BLaER1 (cell line): Measurements from ENCODE around the gene PHKB.

Experiments used
- H3K27ac ChIP-seq: shearing (Covaris generic); formaldehyde crosslinking; 2 replicates; pipeline ENCODE4 v1.8.1; 2022
- H3K27me3 ChIP-seq: shearing (Covaris generic); formaldehyde crosslinking; 2 replicates; pipeline ENCODE4 v1.8.1; 2022
- H3K36me3 ChIP-seq: shearing (Covaris generic); formaldehyde crosslinking; 2 replicates; pipeline ENCODE4 v1.8.1; 2022
- H3K4me1 ChIP-seq: shearing (Covaris generic); formaldehyde crosslinking; 2 replicates; pipeline ENCODE4 v1.8.1; 2022
- H3K4me2 ChIP-seq: shearing (Covaris generic); formaldehyde crosslinking; 2 replicates; pipeline ENCODE4 v1.8.1; 2022
- H3K4me3 ChIP-seq: shearing (Covaris generic); formaldehyde crosslinking; 2 replicates; pipeline ENCODE4 v1.8.1; 2022
- H3K9ac ChIP-seq: shearing (Covaris generic); formaldehyde crosslinking; 2 replicates; pipeline ENCODE4 v1.8.1; 2022
- H3K9me3 ChIP-seq: shearing (Covaris generic); formaldehyde crosslinking; 2 replicates; pipeline ENCODE4 v1.8.1; 2022
- H4K20me1 ChIP-seq: shearing (Covaris generic); formaldehyde crosslinking; 2 replicates; pipeline ENCODE4 v1.8.1; 2022
- Cebpa-rat ChIP-seq: shearing (Covaris generic); IDR thresholded peaks from 2 replicates; pipeline ENCODE4 v1.8.1; 2022

The PHKB gene

DNA sequence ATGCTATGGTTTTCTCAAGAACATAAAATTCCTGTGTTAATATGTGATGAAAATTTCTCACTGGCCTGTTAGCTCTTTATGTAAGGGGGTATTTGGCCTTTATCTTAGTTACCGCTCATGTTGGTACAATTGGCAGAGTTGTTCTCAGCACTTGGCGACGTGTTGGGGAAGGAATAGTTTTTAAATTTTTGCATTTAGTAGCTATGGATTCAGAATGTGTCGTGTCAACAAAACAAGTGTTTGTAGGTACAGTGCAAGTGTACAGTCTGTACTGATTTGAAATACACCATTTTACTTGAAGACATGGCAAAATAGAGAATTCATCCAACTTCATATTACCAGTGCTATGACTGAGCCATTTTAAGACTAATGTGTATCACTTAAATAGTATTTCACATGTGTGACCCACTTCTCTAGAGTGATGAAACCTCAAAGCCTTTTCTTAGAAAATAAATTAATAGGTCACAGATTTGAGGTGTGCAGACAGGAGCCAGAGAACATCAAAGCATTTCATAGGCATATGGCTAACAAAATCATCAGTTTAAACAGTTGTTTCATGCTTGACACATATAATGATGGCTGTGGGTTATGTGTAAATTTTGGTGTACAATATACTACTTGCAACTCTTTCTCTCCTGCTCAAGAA, 150.8 kb downstream of the PHKB start:
- H3K9ac ChIP-seq, result no peak overlapping the region
- peaks cover 17% of the 10 kb centered on the region for H3K9me3 ChIP-seq
- H3K27me3 ChIP-seq, result no peaks in the 10 kb centered on the region
- H3K36me3 ChIP-seq, result peaks cover 54% of the 10 kb centered on the region
- no peak overlapping the region for H3K4me2 ChIP-seq
- no peak overlapping the region for H3K27ac ChIP-seq
- no peak for TF ChIP-seq Cebpa-rat
- no peaks in the 10 kb centered on the region for H3K4me1 ChIP-seq
- H3K4me3 ChIP-seq, result no peak overlapping the region
- no peaks in the 10 kb centered on the region for H4K20me1 ChIP-seq

DNA sequence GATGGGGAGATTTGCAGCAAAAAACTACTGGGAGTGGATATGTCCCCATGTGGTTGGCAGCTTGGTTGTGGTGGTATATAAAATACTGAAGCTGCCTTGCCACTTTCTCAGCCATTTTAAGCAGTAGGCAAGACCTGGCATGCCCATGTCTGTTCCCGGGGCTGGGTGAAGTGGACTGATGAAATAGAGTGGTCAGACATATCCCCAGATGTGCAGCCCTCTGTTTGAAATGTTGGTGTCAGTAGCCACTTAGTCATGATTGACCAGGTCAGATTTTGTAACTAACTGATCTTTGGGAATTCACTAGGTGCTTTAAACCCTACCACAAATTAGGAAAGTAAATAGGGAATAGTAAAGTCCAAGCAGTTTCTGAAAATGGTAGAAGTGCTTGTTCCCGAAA, 151.6 kb downstream of the PHKB start:
- Histone ChIP-seq H3K4me1 (no peaks in the 10 kb centered on the region), H3K36me3 (peaks cover 48% of the 10 kb centered on the region), H3K27ac (no peak overlapping the region), H3K4me3 (no peak overlapping the region), H3K9ac (no peak overlapping the region), H3K4me2 (no peak overlapping the region), H4K20me1 (no peaks in the 10 kb centered on the region), H3K9me3 (peaks cover 10% of the 10 kb centered on the region), H3K27me3 (no peaks in the 10 kb centered on the region)
- no peak for TF ChIP-seq Cebpa-rat

DNA sequence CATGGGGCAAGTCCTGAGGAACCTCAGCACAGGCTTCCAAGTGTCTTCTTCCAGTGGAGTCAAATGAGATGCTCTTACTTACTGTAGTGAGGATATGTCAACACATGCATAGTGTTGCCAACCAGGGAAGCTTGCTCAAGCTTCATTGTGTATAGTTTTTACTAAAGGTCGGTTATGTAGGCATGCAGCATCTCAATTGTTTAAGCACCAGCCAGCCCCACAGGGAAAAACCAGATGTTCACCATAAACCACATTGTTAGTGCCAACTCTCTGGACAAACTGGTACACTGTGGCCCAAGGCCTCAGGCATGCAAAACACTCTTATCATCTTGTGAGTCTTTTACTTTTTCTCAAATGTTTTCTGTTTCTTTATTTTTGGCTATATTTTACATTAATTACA, 152.1 kb downstream of the PHKB start:
- peaks cover 48% of the 10 kb centered on the region for H3K36me3 ChIP-seq
- H4K20me1 ChIP-seq, result no peaks in the 10 kb centered on the region
- no peaks in the 10 kb centered on the region for H3K27me3 ChIP-seq
- no peak overlapping the region for H3K9ac ChIP-seq
- H3K4me2 ChIP-seq, result no peak overlapping the region
- no peak for TF ChIP-seq Cebpa-rat
- no peak overlapping the region for H3K4me3 ChIP-seq
- no peaks in the 10 kb centered on the region for H3K4me1 ChIP-seq
- H3K27ac ChIP-seq, result no peak overlapping the region
- H3K9me3 ChIP-seq, result peaks cover 8% of the 10 kb centered on the region; the same call in 1 of the 2 replicates

DNA sequence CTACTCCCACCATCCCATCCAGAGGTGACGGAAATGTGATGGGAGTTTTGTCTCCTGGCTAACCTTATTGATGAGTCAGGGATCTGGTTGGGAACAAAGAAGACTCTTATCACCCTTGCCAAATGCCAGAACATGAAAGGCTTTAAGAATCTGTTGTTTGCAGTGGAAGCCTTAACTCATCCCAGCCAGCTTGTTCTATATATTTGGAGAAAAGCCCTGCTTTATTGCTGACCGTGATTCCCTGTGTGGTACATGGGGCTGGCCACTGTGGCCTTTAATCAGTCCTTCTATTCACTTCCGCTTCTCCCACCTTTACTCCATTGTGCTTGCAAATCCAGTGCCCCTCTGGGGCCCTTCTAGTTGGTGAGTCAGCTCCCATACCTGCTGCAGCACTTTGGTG, 156.6 kb downstream of the PHKB start:
- Histone ChIP-seq H3K4me1 (no peaks in the 10 kb centered on the region), H3K4me2 (no peak overlapping the region), H3K27ac (no peak overlapping the region), H3K27me3 (no peaks in the 10 kb centered on the region), H3K36me3 (peaks cover 32% of the 10 kb centered on the region), H4K20me1 (no peaks in the 10 kb centered on the region), H3K9me3 (0 out of 2 replicates have a peak, but pooled peaks cover 5% of the 10 kb centered on the region), H3K4me3 (no peak overlapping the region), H3K9ac (no peak overlapping the region)
- TF ChIP-seq Cebpa-rat, result no peak

DNA sequence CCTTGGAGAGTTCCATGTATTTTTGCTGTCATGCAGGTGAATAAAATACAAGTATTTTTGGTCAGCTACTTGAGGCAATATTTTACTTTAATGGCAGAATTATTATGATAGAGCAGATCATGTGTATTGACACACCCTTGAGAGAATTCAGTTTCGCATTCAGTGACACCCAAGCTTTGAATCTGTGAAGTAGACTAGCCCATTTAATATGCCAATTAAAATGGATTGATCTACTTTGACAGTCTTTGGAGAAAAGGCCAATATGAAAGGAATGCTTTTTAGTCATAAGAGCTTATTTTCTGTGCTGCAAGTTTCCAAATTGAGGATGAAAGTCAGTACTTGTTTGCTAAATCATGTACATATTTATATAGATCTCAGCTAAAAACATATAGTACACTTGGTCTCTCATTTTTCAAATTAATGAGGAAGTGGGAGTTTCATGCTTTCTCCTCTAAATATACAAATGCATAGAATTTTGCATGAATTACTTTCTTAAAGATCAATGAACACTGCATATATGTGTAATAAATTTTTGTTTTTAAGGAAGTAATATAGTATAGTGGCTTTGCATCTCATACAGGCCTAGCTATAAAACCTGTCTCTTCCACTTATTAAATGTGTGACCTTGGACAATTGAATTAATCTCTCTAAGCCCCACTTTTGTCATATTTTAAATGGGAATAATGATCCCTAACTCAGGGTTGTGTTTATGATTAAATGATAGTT, 161.5 kb downstream of the PHKB start:
- H3K9me3 ChIP-seq, result 0 out of 2 replicates have a peak, but pooled peaks cover 2% of the 10 kb centered on the region
- H3K4me2 ChIP-seq, result no peak overlapping the region
- H3K4me1 ChIP-seq, result no peaks in the 10 kb centered on the region
- peaks cover 29% of the 10 kb centered on the region for H3K36me3 ChIP-seq
- H3K4me3 ChIP-seq, result no peak overlapping the region
- no peaks in the 10 kb centered on the region for H3K27me3 ChIP-seq
- no peak for TF ChIP-seq Cebpa-rat
- H4K20me1 ChIP-seq, result no peaks in the 10 kb centered on the region
- H3K9ac ChIP-seq, result no peak overlapping the region
- H3K27ac ChIP-seq, result no peak overlapping the region

DNA sequence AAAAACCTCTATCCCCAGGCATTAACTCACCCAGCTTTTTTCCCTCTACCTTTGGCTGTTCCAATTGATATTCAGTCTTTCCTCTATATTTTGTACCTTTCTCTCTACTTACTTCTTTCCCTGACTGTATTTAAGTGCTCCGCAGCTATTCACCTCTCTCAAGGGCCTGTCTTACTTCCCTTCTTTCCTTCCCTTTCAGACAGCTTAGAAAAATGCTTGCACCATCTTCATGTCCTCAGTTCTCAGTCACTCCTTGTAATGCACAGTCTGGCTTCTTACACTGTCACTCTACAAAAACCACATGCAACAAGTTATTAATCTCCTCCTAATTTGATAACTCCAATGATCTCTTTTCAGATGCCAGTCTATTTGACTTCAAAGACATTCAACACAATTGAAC, 163.4 kb downstream of the PHKB start:
- Histone ChIP-seq H3K4me1 (no peaks in the 10 kb centered on the region), H3K27me3 (no peaks in the 10 kb centered on the region), H3K4me3 (no peak overlapping the region), H3K27ac (no peak overlapping the region), H3K36me3 (peaks cover 32% of the 10 kb centered on the region), H4K20me1 (no peaks in the 10 kb centered on the region), H3K9ac (no peak overlapping the region), H3K4me2 (no peak overlapping the region), H3K9me3 (peaks cover 12% of the 10 kb centered on the region)
- TF ChIP-seq Cebpa-rat, result no peak

DNA sequence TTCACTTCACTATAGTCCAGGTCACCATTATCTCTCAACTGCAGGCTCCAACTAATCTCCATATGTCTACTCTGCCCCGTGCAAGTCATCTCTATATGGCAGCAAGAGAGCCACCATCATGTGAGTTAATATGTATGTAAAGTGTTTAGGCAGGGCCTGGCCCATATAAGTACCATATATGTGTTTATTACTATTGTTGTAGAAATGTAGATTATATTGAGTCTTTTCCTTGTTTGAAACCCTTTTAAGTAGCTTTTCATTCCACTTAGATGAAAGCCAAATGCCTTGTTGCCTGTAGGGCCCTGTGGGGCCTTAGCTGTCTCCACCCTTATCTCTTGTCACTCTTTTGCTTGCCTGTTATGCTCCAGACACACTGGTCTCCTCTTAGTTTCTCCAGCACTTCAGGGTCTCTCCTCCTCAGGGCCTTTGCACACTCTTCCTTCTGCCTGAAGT, 164.0 kb downstream of the PHKB start:
- Histone ChIP-seq H3K4me1 (no peaks in the 10 kb centered on the region), H4K20me1 (no peaks in the 10 kb centered on the region), H3K36me3 (peaks cover 32% of the 10 kb centered on the region), H3K27ac (no peak overlapping the region), H3K4me3 (no peak overlapping the region), H3K4me2 (no peak overlapping the region), H3K9ac (no peak overlapping the region), H3K27me3 (no peaks in the 10 kb centered on the region), H3K9me3 (peaks cover 12% of the 10 kb centered on the region)
- TF ChIP-seq Cebpa-rat, result no peak

DNA sequence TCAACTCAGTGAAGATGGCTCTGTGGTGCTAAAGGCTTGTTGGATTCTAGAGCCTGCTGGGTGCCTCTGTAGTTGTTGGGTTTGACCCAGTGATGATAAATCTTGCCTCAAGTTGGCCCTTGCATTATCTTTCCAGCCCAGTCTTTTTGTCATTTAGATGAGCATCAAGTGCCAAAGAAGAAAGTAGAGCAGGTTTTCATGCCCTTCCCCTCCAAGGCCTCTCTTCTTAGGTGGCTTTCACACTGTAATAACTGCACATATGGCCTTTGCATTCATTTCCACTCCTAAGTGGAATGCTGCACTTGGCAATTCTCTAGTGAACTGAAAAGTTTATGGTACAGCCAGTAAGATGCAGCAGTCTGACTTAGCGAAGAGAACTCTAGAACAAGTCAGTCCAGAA, 165.1 kb downstream of the PHKB start:
- no peak overlapping the region for H3K9ac ChIP-seq
- no peaks in the 10 kb centered on the region for H4K20me1 ChIP-seq
- H3K4me2 ChIP-seq, result no peak overlapping the region
- no peak overlapping the region for H3K27ac ChIP-seq
- TF ChIP-seq Cebpa-rat, result no peak
- H3K27me3 ChIP-seq, result no peaks in the 10 kb centered on the region
- peaks cover 12% of the 10 kb centered on the region for H3K9me3 ChIP-seq
- no peaks in the 10 kb centered on the region for H3K4me1 ChIP-seq
- H3K4me3 ChIP-seq, result no peak overlapping the region
- H3K36me3 ChIP-seq, result peaks cover 40% of the 10 kb centered on the region

DNA sequence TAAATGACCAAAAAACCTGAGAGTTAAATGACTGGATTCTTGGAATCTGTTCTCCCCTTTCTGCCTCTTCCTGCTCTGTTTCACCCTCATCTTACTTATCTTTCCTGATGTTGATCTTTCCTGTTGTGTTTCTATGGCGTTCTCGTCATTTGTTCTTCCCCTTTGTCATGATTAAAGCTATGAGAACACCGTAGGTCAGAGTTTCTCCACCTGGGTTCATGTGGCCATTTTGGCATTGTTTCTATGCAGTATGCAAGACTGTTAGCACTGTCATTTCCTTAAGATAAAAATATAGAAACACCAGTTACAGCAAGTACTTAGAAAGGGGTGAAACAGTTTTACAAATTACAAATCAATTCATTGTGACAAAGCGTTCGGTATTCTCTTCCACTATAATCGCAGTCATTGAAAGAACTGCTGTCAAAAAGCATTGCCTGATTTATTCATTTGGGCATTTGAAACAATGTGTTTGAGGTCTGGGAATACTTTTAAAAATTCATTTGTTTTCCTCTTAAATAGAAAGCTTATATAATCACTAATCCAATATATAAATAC, 166.0 kb downstream of the PHKB start:
- Histone ChIP-seq H3K4me1 (no peaks in the 10 kb centered on the region), H3K36me3 (peaks cover 48% of the 10 kb centered on the region)

DNA sequence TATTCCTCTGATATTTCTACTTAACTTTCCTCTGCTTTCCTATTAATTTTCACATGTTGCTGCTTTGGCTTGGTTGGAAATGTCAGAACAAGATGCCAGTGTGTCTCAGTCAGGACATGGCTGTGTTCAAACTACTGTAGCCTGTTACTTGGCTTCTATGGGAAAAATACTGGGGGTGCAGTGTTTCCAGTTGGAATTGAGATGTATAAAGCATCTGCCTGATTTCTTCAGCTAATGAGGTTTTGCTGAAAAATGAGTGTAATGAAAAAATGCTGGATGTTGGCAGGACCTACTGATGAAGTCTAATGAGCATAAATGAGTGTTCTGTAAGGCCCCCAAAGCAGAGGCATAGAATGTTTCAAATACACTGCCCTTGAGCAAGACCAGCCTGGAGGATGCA, 166.6 kb downstream of the PHKB start:
- Histone ChIP-seq H3K36me3 (peaks cover 48% of the 10 kb centered on the region), H3K4me3 (no peak overlapping the region)
- no peak for TF ChIP-seq Cebpa-rat

More for the DNA sequence above, 166.0 kb downstream of the PHKB start:
- no peaks in the 10 kb centered on the region for H4K20me1 ChIP-seq
- no peak overlapping the region for H3K4me2 ChIP-seq
- no peaks in the 10 kb centered on the region for H3K27me3 ChIP-seq
- peaks cover 12% of the 10 kb centered on the region for H3K9me3 ChIP-seq
- H3K9ac ChIP-seq, result no peak overlapping the region
- no peak overlapping the region for H3K4me3 ChIP-seq
- no peak for TF ChIP-seq Cebpa-rat
- H3K27ac ChIP-seq, result no peak overlapping the region

More for the DNA sequence above, 166.6 kb downstream of the PHKB start:
- peaks cover 12% of the 10 kb centered on the region for H3K9me3 ChIP-seq
- no peaks in the 10 kb centered on the region for H3K4me1 ChIP-seq
- H3K27me3 ChIP-seq, result no peaks in the 10 kb centered on the region
- no peak overlapping the region for H3K4me2 ChIP-seq
- H3K27ac ChIP-seq, result no peak overlapping the region
- no peak overlapping the region for H3K9ac ChIP-seq
- H4K20me1 ChIP-seq, result no peaks in the 10 kb centered on the region
